HUES64 (cell line): Measurements from ENCODE around the gene NCOA1.

Experiments
- H3K27ac ChIP-seq: 2 replicates; pipeline ENCODE4 v1.7.0; 2013; ENCODE audit warnings: low read depth, low read length, inconsistent platforms
- H3K27me3 ChIP-seq: 2 replicates; pipeline ENCODE4 v1.6.1; 2013; ENCODE audit warnings: mild to moderate bottlenecking, low read length; ENCODE audit not compliant: insufficient read depth
- H3K36me3 ChIP-seq: 2 replicates; pipeline ENCODE4 v1.6.1; 2013; ENCODE audit warnings: mild to moderate bottlenecking, low read length; ENCODE audit not compliant: insufficient read depth
- H3K4me1 ChIP-seq: 2 replicates; pipeline ENCODE4 v1.6.1; 2013; ENCODE audit warnings: mild to moderate bottlenecking, low read length, moderate library complexity; ENCODE audit not compliant: insufficient read depth
- H3K4me3 ChIP-seq: 2 replicates; pipeline ENCODE4 v1.5.1; 2013; ENCODE audit warnings: mild to moderate bottlenecking, low read length, moderate library complexity
- H3K9ac ChIP-seq: 2 replicates; pipeline ENCODE4 v1.6.1; 2013; ENCODE audit warnings: mild to moderate bottlenecking, low read depth, low read length
- H3K9me3 ChIP-seq: 2 replicates; pipeline ENCODE4 v1.6.1; 2013; ENCODE audit warnings: low read depth, low read length; ENCODE audit not compliant: insufficient read depth
- WGBS: fragments of 150-250, 120-280 bp; methylation state at CpG from one replicate; pipeline ENCODE4 v1.1.7; 2013; ENCODE audit warnings: missing lambda C conversion rate; 5-methylcytosine and 5-hydroxymethylcytosine counted together

The NCOA1 gene

DNA sequence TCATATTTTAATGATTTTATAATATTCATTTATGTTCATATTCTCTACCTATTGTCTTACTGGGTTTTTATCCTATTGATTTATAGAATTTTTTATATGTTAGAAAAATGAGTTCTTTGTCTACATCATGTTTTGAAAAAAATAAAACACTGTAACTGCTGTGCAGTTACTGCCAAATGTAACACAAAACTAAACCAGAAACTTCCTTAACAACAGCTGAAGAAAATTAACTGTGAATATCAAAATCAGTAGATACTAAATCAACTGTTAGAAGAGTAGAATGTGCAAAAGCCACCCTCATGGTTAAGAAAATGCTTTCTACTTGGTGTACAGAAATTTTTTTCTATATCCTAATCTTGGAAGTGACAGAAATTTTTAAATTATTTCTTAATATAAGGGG lies 232.6 kb downstream of the NCOA1 start:
- H3K36me3 ChIP-seq, result no peaks in the 10 kb centered on the region
- H3K4me1 ChIP-seq, result peaks cover 3% of the 10 kb centered on the region; the same call in 1 of the 2 replicates
- H3K27ac ChIP-seq, result no peak overlapping the region
- H3K9ac ChIP-seq, result no peak overlapping the region
- no peaks in the 10 kb centered on the region for H3K9me3 ChIP-seq
- H3K4me3 ChIP-seq, result no peak overlapping the region
- no peaks in the 10 kb centered on the region for H3K27me3 ChIP-seq

DNA sequence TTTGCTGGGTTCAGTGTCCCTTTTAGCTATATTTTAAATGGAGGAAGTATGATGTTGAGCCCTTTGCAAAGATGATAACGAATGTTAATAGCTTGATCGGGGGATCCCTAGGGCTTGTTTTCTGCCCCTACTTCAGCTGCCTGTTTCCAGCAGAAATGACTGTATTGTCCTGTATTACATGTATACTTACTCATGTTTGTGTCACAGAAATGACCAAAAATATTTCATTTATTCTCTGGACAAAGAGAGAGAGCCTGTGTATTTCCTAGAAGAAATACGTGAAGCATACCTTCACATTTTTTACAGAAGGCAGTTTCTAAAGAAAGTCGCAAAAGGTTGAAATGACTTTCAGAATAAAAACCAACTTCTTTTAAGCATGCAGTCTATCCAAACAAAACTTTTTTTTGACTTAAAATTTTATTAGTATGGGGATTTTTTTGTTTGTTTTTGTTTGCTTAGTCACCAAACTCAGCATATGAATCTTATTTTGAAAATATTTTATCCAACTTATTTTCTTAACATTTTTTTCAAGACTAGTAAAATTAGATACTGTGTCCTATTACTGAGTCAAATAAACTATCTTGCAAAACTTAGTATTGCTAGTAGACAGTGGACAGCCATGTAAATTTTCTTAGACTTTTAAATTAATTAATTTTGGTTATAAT lies 233.2 kb downstream of the NCOA1 start:
- H3K4me1 ChIP-seq, result peaks cover 3% of the 10 kb centered on the region; the same call in 1 of the 2 replicates

DNA sequence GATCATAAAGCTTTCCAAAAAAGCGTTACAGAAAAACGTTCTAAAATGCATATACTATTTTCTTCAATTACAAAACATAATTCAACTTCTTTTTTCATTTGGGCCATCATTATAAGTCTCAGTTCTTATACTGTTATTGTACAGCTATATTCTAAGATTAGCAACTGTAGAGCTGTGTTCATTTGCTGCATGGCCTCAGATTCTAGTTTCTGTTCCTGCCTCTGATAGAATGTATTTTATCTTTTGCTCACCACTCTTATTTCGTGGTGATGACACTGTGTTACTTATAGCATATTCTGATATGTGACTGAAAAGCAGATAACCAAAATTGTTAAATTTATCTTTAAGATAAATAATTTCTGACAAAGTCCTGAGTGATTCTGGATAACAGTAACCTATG lies 234.9 kb downstream of the NCOA1 start:
- Histone ChIP-seq H3K9ac (no peak overlapping the region), H3K4me1 (peaks cover 3% of the 10 kb centered on the region; the same call in 1 of the 2 replicates), H3K27ac (no peak overlapping the region), H3K9me3 (no peaks in the 10 kb centered on the region), H3K27me3 (no peaks in the 10 kb centered on the region), H3K4me3 (no peak overlapping the region), H3K36me3 (no peaks in the 10 kb centered on the region)
- 83% methylated on average over 2 of the region's 3 CpGs for WGBS

More for the DNA sequence above, 233.2 kb downstream of the NCOA1 start:
- no peak overlapping the region for H3K27ac ChIP-seq
- H3K27me3 ChIP-seq, result no peaks in the 10 kb centered on the region
- H3K36me3 ChIP-seq, result no peaks in the 10 kb centered on the region
- 90% methylated on average over 4 of the region's 4 CpGs for WGBS
- no peak overlapping the region for H3K4me3 ChIP-seq
- H3K9me3 ChIP-seq, result no peaks in the 10 kb centered on the region
- no peak overlapping the region for H3K9ac ChIP-seq

DNA sequence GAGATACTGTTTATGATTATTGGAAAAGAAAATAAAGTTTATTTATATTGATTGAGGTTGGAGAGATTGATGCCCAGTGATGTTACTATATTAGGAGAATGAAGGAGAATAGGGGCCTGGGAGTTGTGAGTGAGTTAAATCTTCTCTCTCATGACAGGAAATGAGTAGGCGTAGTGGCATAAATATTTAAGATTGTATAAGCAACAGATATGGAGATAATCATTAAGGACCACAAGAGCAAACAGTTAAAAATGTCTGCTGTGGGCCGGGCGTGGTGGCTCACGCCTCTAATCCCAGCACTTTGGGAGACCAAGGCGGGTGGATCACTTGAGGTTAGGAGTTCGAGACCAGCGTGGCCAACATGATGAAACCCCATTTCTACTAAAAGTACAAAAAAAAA lies 239.4 kb downstream of the NCOA1 start:
- H3K27ac ChIP-seq, result no peak overlapping the region
- WGBS, result 99% methylated on average over 7 of the region's 7 CpGs
- H3K27me3 ChIP-seq, result no peaks in the 10 kb centered on the region
- H3K9me3 ChIP-seq, result no peaks in the 10 kb centered on the region
- H3K4me1 ChIP-seq, result no peaks in the 10 kb centered on the region
- H3K9ac ChIP-seq, result no peak overlapping the region
- no peak overlapping the region for H3K4me3 ChIP-seq
- H3K36me3 ChIP-seq, result no peaks in the 10 kb centered on the region

DNA sequence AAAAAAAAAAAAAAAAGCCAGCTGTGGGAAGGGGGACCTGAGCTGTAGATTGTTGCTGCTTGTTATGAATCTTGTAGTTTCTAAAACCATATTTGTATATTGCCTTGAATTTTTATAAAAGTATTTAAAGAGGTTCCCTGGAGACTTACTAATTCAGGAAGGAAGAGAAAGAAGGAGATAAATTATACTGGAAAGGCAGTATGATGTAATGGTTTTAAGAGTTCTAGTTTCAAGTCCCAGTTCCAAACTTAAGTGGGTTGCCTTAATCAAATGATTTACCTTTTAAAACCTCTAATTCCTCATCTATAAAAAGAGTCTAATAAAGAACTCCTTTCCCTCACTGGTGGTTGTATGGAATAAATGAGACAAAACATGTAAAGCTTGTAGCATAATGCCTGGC lies 240.0 kb downstream of the NCOA1 start:
- Histone ChIP-seq H3K4me1 (no peaks in the 10 kb centered on the region), H3K9me3 (no peaks in the 10 kb centered on the region), H3K27ac (no peak overlapping the region), H3K36me3 (no peaks in the 10 kb centered on the region), H3K4me3 (no peak overlapping the region), H3K27me3 (no peaks in the 10 kb centered on the region), H3K9ac (no peak overlapping the region)

DNA sequence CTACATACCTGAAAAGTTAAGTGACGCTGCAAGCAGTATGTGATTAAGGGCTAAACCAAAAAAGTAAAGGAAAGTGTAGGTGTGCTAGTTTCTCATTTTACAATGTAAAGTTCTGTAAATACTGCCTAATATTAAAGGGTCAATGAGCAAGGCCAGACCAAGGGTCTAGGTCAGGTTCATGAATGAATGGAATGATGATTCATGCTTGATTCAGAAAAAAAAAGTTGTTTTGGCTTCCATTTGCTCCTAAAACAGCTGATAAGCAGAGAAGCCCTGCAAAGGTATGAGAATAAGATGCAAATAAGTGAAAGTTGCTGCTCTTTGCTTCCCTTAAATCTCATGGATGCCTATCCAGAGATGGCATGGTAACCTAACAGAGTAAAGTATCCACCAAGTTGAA lies 240.9 kb downstream of the NCOA1 start:
- H3K9me3 ChIP-seq, result no peaks in the 10 kb centered on the region
- no peak overlapping the region for H3K4me3 ChIP-seq
- WGBS, result 91% methylated on average over 1 of the region's 1 CpG
- H3K36me3 ChIP-seq, result no peaks in the 10 kb centered on the region
- H3K27ac ChIP-seq, result no peak overlapping the region
- H3K27me3 ChIP-seq, result no peaks in the 10 kb centered on the region
- H3K4me1 ChIP-seq, result no peaks in the 10 kb centered on the region; the same call in 1 of the 2 replicates
- H3K9ac ChIP-seq, result no peak overlapping the region

DNA sequence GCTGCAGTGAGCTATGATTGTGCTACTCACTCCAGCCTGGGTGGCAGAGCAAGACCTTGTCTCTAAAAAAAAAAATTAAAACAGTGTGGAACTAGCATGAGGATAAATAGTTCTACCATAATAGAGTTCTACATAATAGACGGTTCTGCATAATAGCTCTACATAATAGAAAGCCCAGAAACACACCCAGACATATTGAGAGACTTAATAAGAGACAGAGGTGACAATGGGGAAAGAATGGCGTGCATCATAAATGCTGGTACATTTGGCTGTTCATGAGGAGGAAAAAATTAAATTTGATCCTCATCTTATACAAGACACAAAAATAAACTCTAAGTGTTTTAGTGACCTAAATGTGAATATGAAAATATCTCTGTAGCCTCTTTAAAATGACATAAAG lies 243.7 kb downstream of the NCOA1 start:
- H3K9ac ChIP-seq, result no peak overlapping the region
- no peaks in the 10 kb centered on the region; the same call in 1 of the 2 replicates for H3K4me1 ChIP-seq
- WGBS, result no CpG with 5 or more reads among the region's 2 CpGs
- no peaks in the 10 kb centered on the region for H3K27me3 ChIP-seq
- H3K27ac ChIP-seq, result no peak overlapping the region
- no peaks in the 10 kb centered on the region for H3K36me3 ChIP-seq
- no peak overlapping the region for H3K4me3 ChIP-seq
- no peaks in the 10 kb centered on the region for H3K9me3 ChIP-seq

DNA sequence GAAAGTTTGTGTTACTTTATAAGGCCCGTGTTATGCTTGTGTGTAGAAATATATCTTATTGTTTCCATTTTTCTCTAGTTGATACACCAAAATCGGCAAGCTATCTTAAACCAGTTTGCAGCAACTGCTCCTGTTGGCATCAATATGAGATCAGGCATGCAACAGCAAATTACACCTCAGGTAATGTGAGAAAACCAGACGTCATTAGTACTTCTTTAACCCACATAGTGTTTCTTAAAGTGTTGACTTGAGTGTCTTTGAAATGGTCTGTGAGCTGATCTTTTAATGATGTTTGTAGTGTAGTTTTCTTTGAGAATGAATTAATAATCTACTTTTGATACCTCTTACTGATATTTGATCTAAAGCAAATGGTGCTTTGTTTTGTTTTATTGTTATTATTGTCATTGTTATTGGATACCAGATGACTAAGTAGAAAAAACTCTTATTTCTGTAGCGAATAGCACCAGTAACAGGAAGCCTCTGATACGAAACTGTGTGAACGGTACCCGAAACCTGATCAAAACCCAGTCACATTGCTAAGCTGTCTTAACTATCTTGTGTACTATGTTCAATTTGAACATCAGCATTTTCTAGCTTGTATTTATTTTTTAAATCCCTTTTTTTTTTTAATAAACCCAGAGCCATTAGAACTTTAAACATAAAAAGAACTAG lies 248.4 kb downstream of the NCOA1 start:
- Histone ChIP-seq H3K4me1 (no peaks in the 10 kb centered on the region; the same call in 1 of the 2 replicates), H3K9me3 (no peaks in the 10 kb centered on the region), H3K27ac (no peak overlapping the region), H3K36me3 (peaks cover 6% of the 10 kb centered on the region), H3K27me3 (no peaks in the 10 kb centered on the region), H3K4me3 (no peak overlapping the region), H3K9ac (no peak overlapping the region)
- WGBS, result 97% methylated on average over 5 of the region's 7 CpGs

DNA sequence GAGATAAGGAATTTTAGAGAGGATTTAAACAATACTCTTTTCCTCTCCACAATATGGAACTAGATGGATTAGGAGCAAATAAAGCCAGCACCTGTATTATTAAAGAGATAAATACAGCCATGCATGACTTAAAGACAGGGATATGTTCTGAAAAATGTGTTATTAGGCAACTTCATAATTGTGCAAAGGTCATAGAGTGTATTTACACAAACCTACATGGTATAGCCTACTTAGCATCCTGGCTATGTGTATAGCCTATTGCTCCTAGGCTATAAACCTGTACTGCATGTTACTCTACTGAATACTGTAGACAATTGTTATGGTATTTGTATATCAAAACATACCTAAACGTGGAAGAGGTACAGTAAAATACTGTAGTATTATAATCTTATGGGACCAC lies 249.1 kb downstream of the NCOA1 start:
- Histone ChIP-seq H3K4me3 (no peak overlapping the region), H3K36me3 (peaks cover 6% of the 10 kb centered on the region), H3K4me1 (no peaks in the 10 kb centered on the region; the same call in 1 of the 2 replicates), H3K27ac (no peak overlapping the region), H3K9ac (no peak overlapping the region), H3K27me3 (no peaks in the 10 kb centered on the region), H3K9me3 (no peaks in the 10 kb centered on the region)
- 100% methylated on average over 1 of the region's 1 CpG for WGBS

DNA sequence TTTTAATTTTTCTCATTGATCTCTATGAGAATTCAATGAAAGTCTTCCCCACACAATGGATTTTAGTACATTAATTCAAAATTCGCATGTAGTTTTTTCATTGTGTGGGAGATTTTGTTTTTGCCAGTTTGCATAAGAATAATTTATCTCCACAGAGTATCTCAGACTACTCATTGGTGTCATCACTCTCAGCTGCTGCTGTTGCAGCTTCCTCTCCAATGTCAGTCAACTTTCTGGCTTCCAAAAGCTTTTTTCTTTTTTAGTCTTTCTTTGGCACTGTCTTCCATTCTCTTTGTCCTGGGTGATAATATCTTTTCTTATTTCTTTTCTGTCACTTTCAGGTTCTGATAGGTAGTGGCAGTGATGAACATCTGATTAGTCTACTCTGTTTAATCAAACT lies 251.7 kb downstream of the NCOA1 start:
- no CpG with 5 or more reads among the region's 1 CpG for WGBS
- Histone ChIP-seq H3K27ac (no peak overlapping the region), H3K4me3 (no peak overlapping the region), H3K36me3 (peaks cover 6% of the 10 kb centered on the region), H3K4me1 (no peaks in the 10 kb centered on the region), H3K27me3 (no peaks in the 10 kb centered on the region), H3K9me3 (no peaks in the 10 kb centered on the region), H3K9ac (no peak overlapping the region)

DNA sequence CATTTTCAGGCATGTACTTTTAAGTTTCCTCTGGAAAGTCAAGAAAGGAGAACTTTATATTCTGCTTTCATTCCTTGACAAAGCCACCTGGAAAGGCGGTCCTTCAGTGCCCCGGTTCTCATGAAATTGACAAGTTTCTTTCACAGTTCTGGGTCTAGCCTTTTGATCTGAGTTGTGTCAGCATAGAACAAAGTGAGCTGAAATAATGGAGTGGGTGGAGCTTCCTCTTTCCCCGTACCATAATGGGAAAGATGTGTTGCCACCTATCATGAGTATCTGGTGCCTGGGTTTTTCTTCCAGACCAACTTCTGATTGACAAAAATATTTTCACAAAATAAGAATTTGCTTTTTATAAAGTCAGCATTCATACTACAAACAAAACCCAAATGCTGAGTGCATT lies 252.9 kb downstream of the NCOA1 start:
- 80% methylated on average over 3 of the region's 3 CpGs for WGBS
- Histone ChIP-seq H3K4me1 (no peaks in the 10 kb centered on the region), H3K27ac (no peak overlapping the region)

More for the DNA sequence above, 252.9 kb downstream of the NCOA1 start:
- peaks cover 6% of the 10 kb centered on the region for H3K36me3 ChIP-seq
- H3K27me3 ChIP-seq, result no peaks in the 10 kb centered on the region
- H3K9ac ChIP-seq, result no peak overlapping the region
- H3K4me3 ChIP-seq, result no peak overlapping the region
- no peaks in the 10 kb centered on the region for H3K9me3 ChIP-seq
